Stimulated activated naive CD8-positive, alpha-beta T cell treated with anti-CD3 and anti-CD28 coated beads, Interleukin-15, Interleukin-2, amounts not matched to agents 100 ng/mL and 50 ng/mL, for 24 hours (primary cell): ENCODE results near the gene MYL7.

ENCODE experiments used
- H3K27ac Mint-ChIP-seq: one replicate; pipeline ENCODE4 v1.8.0; 2021; ENCODE audit warnings: mild to moderate bottlenecking, mixed read lengths
- H3K27me3 Mint-ChIP-seq: one replicate; pipeline ENCODE4 v1.8.0; 2021; ENCODE audit warnings: mixed read lengths
- H3K36me3 Mint-ChIP-seq: one replicate; pipeline ENCODE4 v1.8.0; 2021; ENCODE audit warnings: low read depth, mixed read lengths
- H3K4me1 Mint-ChIP-seq: one replicate; pipeline ENCODE4 v1.8.0; 2021; ENCODE audit warnings: low read depth, mixed read lengths
- H3K4me3 Mint-ChIP-seq: one replicate; pipeline ENCODE4 v1.8.0; 2021; ENCODE audit warnings: mild to moderate bottlenecking, mixed read lengths
- H3K9me3 Mint-ChIP-seq: one replicate; pipeline ENCODE4 v1.8.0; 2021; ENCODE audit warnings: mixed read lengths

The MYL7 gene

DNA sequence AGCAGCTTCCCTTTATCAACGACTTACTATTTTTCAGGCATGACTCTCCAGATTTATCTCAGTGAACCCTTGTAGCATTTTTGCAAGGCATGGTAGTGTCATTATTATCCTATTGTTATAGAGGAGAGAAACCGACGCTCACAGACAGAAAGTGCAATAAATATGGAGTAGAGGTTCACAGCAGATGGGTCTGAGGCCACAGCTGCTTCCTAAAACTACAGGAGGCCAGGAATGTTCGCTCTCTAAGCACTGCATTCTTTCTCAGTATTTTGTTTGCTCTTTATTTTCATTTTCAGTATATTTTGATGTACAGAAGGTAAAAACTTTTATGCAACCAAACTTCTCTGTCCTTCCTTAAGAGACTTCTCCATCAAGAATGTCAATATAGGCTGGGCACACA is 41.5 kb downstream of the MYL7 start:
- Mint-ChIP-seq H3K4me1 (peaks cover 24% of the 10 kb centered on the region), H3K9me3 (no peaks in the 10 kb centered on the region), H3K36me3 (no peaks in the 10 kb centered on the region), H3K4me3 (no peak overlapping the region), H3K27ac (no peak overlapping the region), H3K27me3 (peaks cover 3% of the 10 kb centered on the region)

DNA sequence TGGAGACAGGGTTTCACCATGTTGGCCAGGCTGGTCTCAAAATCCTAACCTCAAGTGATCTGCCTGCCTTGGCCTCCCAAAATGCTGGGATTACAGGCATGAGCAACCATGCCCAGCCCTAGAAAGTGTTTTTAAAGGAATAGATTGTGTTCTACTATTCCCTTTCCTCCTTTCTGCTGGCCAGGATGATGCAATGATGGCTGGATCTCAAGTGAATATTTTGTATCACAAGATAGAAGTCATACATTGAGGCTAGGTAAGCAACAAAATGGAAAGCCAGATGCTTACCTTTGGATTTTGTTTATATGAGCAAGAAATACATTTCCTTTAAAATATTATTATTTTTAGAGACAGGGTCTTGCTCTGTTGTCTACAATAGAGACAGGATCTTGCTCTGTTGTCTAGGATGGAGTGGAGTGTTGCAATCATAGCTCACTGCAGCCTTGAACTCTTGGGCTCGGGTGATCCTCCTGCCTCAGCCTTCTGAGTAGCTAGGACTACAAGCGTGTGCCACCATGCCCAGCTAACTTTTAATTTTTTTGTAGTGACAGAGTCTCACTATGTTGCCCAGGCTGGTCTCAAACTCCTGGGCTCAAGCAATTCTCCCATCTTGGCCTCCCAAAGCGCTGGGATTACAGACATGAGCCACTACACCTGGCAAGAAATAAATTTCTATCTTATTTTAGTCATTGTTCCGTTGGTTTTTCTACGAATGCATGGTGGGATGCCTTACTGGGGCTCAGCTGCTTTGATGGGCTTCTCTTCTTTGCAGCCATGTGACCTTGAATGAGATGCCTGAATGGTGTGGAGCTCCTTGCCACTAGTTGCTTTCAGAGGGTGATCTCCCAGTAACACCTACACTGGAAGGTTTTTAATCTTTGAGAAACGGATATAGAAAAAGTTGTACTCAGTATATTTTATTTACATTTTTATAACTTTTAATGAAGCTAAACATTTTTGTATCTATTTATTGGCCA is 42.8 kb downstream of the MYL7 start:
- Mint-ChIP-seq H3K4me1 (peaks cover 23% of the 10 kb centered on the region), H3K27ac (no peak overlapping the region), H3K9me3 (no peaks in the 10 kb centered on the region), H3K36me3 (no peaks in the 10 kb centered on the region), H3K27me3 (peaks cover 2% of the 10 kb centered on the region), H3K4me3 (no peak overlapping the region)

DNA sequence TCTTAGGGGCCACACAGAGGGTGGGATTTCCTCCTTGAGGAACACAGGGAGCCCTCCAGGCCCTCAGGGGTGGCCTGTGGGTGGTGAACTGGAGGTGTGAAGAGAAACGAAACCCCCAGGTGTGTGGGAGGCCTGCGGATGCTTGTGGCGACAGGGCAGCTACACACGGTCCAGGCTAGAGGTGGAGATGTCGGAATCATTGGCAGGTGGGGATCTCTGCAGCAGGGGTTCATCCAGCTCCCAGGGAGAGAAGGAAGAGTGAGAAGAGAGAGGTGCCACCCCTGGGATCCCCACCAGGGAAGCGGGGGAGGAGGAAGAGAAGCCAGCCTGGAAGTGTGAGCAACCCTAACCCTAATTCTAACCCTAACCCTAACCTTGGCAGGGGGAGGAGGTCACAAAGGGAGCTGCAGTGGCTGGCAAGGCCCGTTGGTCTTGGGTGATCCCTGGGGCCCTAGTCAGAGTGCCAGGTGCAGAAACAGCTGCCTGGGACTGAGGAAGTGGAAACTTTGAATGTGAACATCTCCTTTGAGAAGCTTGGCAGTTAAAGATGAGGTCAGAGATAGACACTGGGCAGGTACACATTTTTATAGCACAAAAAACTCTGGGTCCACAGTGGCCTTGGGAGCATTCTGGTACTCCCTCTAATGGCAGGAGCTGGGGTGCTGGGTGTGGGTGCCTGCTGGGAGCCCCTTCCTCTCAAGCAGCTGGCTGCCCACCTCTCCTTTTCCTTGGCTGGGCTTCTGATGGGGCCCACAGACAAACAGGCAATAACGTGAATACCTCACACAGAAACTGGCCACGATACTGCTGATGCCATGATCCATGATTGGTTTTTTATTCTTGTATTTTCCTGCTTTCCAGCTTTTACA is 43.8 kb downstream of the MYL7 start:
- no peaks in the 10 kb centered on the region for H3K9me3 Mint-ChIP-seq
- no peaks in the 10 kb centered on the region for H3K36me3 Mint-ChIP-seq
- H3K4me3 Mint-ChIP-seq = peak overlapping the region; percentile 11
- peaks cover 21% of the 10 kb centered on the region for H3K4me1 Mint-ChIP-seq
- no peaks in the 10 kb centered on the region for H3K27me3 Mint-ChIP-seq
- peak overlapping the region; percentile 51 for H3K27ac Mint-ChIP-seq

DNA sequence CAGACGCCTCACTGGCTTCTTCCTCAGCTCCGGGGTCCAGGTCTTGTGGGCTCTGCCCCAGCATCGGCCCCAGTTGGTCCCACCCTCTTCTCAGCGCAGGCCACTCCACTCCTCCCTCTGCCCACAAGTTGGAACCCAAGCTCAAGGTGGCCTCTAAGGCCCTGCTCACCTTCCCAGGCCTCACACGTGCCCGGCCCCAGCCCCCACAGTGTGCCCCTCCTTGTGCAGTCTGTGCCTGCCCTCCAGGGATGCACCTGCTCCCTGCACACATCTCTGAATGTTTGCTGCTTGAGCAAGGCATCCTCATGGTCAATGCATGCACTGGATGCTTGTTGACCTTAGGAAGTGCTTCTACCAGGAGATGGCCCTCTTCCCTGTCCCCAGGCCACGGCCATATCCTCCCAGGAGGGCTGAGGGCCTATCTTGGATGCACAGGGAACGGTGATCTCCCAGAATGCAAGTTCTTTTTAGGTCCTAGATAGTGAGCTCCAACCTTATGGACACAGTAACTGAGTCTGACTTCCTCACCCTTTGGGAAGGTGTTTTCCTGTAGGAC is 44.7 kb downstream of the MYL7 start:
- peaks cover 21% of the 10 kb centered on the region for H3K4me1 Mint-ChIP-seq
- no peak overlapping the region for H3K27ac Mint-ChIP-seq
- no peaks in the 10 kb centered on the region for H3K9me3 Mint-ChIP-seq
- no peaks in the 10 kb centered on the region for H3K36me3 Mint-ChIP-seq
- H3K4me3 Mint-ChIP-seq = no peak overlapping the region
- H3K27me3 Mint-ChIP-seq = no peaks in the 10 kb centered on the region

DNA sequence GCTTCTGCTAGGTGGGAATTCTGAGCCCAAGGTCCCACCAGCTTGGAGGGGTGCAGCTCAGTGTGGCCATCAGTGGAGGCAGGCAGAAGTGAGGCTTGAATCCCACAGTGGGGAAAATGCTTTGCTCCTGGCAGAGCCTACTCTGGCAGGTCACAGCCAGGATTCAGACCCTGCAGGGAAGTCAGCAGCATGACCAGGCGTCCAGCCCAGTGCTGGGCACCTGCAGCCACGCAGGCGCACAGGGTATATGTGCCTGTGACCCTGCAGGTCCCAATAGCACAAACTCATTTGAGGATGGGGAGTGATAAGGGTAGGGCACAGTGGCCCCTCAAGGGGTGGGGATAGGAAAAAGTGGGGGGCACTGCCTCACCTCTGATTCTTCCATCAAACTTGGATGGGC is 45.4 kb downstream of the MYL7 start:
- Mint-ChIP-seq H3K4me3 (no peak overlapping the region), H3K27ac (no peak overlapping the region), H3K9me3 (no peaks in the 10 kb centered on the region), H3K36me3 (no peaks in the 10 kb centered on the region), H3K27me3 (no peaks in the 10 kb centered on the region), H3K4me1 (peaks cover 21% of the 10 kb centered on the region)

DNA sequence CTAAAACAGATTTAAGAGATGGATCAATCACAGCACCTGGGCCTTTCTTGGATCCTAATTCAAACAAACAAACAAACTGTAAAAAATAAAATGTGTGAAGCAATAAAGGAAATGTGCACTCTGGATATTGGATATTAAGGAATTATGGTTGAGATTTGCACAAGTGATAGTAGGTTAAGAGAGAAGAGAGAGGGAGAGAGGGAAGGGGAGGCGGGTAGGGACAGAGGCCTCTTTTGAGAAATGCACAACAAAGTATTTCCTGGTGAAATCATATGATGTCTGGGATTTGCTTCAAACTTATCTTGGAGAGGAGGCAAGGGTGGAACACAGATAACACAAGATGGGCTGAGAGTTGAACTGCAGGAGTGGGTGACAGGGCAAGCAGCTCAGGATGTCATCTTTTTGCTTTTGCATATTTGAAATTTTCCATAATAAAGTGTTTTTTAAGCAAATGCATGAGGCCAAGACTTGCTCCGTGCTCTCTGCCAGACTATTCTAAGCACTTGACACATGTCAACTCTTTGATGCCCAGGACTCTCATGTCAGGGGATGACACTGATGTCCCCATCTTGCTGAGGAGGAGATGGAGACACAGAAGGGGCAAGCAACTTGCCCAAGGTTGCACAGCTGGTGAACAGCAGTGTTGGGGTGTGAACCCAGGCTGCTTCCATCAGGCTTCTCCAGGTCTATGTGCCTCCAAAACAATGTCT is 46.1 kb downstream of the MYL7 start:
- Mint-ChIP-seq H3K4me1 (peaks cover 21% of the 10 kb centered on the region), H3K4me3 (no peak overlapping the region), H3K9me3 (no peaks in the 10 kb centered on the region), H3K36me3 (no peaks in the 10 kb centered on the region), H3K27me3 (no peaks in the 10 kb centered on the region), H3K27ac (no peak overlapping the region)

DNA sequence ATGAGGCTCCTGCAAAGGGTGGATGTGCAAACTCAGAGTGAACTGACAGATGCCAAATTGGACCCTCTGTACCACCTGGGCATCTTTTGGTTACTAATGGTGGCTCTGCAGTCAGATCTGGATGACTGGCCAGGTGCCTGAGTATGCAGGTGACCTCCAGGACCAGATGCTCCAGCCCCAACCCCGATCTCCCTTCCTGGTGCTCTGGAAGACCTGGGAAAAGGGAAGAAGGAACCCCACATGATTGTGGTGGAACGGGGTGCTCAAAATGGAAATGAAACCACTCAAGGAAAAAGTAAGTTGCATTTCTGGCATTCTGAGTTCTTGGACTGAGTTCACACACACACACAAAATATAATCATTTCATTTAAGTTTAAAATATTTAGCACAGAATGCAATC is 46.8 kb downstream of the MYL7 start:
- Mint-ChIP-seq H3K27me3 (no peaks in the 10 kb centered on the region), H3K36me3 (no peaks in the 10 kb centered on the region), H3K4me1 (peaks cover 21% of the 10 kb centered on the region), H3K4me3 (no peak overlapping the region), H3K27ac (no peak overlapping the region), H3K9me3 (no peaks in the 10 kb centered on the region)

DNA sequence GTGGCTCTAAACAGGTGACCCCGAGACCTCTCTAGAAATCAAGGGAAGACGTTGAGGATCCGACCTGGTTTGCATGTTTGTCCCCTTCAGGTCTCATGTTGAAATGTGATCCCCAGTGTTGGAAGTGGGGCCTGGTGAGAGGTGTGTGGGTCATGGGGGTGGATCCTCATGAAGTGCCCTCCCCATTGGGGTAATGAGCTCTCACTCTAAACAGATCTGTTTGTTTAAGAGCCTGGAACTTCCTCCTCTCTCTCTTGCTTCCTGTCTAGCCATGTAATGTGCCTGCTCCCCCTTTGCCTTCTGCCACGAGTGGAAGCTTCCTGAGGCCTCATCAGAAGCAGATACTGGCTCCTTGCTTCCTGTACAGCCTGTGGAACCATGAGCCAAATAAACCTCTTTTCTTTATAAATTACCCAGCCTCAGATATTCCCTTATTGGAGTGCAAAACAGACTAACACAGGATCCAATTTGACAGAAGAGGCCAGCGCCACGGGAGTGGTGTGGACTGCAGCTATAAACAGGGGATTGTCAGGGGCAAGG is 48.0 kb downstream of the MYL7 start:
- no peaks in the 10 kb centered on the region for H3K27me3 Mint-ChIP-seq
- no peak overlapping the region for H3K27ac Mint-ChIP-seq
- H3K4me3 Mint-ChIP-seq = no peak overlapping the region
- H3K9me3 Mint-ChIP-seq = no peaks in the 10 kb centered on the region
- H3K4me1 Mint-ChIP-seq = peaks cover 21% of the 10 kb centered on the region
- H3K36me3 Mint-ChIP-seq = no peaks in the 10 kb centered on the region
